ENCODE measurements around the gene PPP1R3A. TPM values are rescaled to one million over a fixed set of nuclear protein-coding genes. Genes with fewer than 3 reads are reported as not detected.
"Not testable (repeated sequence)": the region's sequence is repeated elsewhere in the genome, so short reads cannot be mapped to it uniquely, and the experiment has no call there.

Gene PPP1R3A
- total and polyA plus RNA-seq, 9 donors, result 0.02 to 0.05 TPM; not detected in 7

DNA sequence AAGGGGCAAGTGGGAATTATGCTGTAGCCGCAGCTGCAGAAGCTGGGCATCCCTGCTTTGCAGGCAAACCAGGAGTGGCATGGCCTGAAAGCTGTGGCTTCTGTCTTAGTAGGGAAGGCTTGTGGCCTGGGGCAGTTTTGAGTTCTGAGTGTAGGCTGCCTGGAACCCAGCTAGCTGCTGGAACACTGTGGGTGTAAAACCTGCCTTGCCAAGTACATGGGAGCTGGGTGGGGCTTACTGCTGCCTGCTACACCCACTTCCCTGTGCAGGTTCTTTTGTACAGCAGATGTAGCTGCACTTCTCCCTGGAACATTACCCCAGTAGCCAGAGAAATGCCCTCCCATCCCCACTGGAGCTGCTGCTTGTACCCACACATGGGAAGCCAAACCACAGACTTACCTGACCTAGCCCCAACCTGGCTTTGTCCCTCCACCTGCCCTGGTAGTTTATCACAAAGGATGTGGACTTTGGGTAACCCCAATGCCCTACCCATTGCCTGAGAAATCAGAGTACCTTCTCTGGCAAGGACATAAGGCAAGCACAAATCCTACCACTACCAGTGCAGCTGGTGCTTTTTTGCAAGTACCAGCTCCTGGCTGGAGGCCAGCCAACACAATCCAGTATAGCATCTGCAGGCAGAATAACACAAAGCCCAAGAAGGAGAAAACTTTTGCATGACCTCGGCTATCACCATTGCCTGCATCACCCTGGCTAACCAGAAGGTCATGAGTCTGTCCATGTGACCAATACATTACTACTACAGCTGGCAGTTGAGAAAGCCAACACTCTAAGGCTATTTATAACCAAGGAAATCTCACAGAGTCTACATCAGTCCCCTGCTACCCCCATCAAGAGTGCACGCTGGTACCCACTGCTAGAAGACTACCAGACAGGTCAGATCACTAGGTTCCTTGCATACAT, 26.5 kb upstream of the PPP1R3A start:
- WGBS, 3 donors, result 71 to 84% (median 75%) methylated on average over 3 of the region's 3 CpGs
- DNase-seq, result no peak
- no peaks in the 10 kb centered on the region for H3K36me3 ChIP-seq

DNA sequence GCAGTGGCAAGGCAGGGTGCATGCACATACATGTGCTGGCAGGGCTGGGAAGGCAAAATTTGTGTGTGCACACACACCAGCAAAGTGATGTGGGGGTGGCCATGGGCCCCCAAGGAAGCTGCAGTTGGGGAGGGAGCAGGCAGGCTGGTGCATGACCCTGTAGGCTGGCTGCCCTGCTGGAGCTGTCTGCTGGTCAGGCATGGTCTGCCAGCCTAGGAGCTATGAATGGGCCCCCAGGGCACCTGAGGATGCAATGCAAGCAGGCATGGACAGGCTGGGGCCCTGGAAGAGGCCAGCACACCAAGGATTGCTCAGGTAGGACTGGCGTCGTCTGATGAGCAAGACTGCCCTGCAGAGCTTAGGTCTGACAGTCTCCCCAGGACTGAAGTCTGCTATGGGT, 18.2 kb upstream of the PPP1R3A start:
- peak in 1 of 5 donors; percentile 19 for DNase-seq
- WGBS, 3 donors, result 89 to 100% (median 94%) methylated on average over 2 of the region's 2 CpGs
- H3K36me3 ChIP-seq, result no peaks in the 10 kb centered on the region
- no peak overlapping the region for H3K4me3 ChIP-seq
- intact Hi-C loops (cut with DNase I), result no loop called here
- no peaks in the 10 kb centered on the region for H3K4me1 ChIP-seq (ENCODE audit: insufficient read depth)
- TF ChIP-seq EP300 (IDR thresholded peaks at IDR 0.05) (no peak), POLR2A (IDR thresholded peaks at IDR 0.05) (no peak)
- TF ChIP-seq, protein P1, sequence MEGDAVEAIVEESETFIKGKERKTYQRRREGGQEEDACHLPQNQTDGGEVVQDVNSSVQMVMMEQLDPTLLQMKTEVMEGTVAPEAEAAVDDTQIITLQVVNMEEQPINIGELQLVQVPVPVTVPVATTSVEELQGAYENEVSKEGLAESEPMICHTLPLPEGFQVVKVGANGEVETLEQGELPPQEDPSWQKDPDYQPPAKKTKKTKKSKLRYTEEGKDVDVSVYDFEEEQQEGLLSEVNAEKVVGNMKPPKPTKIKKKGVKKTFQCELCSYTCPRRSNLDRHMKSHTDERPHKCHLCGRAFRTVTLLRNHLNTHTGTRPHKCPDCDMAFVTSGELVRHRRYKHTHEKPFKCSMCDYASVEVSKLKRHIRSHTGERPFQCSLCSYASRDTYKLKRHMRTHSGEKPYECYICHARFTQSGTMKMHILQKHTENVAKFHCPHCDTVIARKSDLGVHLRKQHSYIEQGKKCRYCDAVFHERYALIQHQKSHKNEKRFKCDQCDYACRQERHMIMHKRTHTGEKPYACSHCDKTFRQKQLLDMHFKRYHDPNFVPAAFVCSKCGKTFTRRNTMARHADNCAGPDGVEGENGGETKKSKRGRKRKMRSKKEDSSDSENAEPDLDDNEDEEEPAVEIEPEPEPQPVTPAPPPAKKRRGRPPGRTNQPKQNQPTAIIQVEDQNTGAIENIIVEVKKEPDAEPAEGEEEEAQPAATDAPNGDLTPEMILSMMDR (IDR thresholded peaks at IDR 0.05), result no peak
- H3K27ac ChIP-seq, result no peak overlapping the region
- H3K27me3 ChIP-seq, result no peaks in the 10 kb centered on the region
- no peaks in the 10 kb centered on the region for H3K9me3 ChIP-seq

More for the DNA sequence above, 26.5 kb upstream of the PPP1R3A start:
- Histone ChIP-seq H3K9me3 (no peaks in the 10 kb centered on the region), H3K27ac (no peak overlapping the region), H3K27me3 (no peaks in the 10 kb centered on the region), H3K4me3 (no peak overlapping the region), H3K4me1 (ENCODE audit: insufficient read depth) (no peaks in the 10 kb centered on the region)
- intact Hi-C loops (cut with DNase I), result no loop called here
- TF ChIP-seq, protein P1 (IDR thresholded peaks at IDR 0.05), result no peak
- TF ChIP-seq EP300 (IDR thresholded peaks at IDR 0.05), result no peak
- no peak for TF ChIP-seq POLR2A (IDR thresholded peaks at IDR 0.05)

DNA sequence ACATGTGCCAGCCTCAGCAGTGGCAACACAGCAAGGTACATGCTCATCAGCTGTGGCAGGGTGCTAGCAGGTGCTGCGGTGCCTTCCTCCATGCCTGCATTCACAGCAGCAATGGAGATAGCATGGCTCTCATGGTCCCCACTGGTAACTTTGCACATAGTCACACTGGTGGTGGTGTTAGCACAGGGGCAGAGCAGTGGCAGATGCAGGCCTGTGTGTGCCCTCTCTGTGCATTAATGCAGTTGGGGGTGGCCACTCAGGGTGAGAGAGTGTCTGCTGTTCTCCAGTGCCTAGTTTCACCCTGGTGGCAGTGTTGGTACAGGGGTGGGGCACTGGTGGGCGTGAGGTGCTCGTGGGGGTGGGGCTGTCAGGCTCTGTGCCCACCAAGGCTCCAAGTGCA, 17.7 kb upstream of the PPP1R3A start:
- Histone ChIP-seq H3K4me1 (ENCODE audit: insufficient read depth) (no peaks in the 10 kb centered on the region), H3K36me3 (no peaks in the 10 kb centered on the region), H3K27me3 (no peaks in the 10 kb centered on the region), H3K27ac (no peak overlapping the region), H3K4me3 (no peak overlapping the region), H3K9me3 (no peaks in the 10 kb centered on the region)
- TF ChIP-seq POLR2A (IDR thresholded peaks at IDR 0.05) (no peak), EP300 (IDR thresholded peaks at IDR 0.05) (no peak)
- TF ChIP-seq, protein P1 (IDR thresholded peaks at IDR 0.05), result no peak
- WGBS, 3 donors, result 57 to 72% (median 64%) methylated on average over 3 of the region's 3 CpGs
- DNase-seq, result no peak
- intact Hi-C loops (cut with DNase I), result no loop called here

DNA sequence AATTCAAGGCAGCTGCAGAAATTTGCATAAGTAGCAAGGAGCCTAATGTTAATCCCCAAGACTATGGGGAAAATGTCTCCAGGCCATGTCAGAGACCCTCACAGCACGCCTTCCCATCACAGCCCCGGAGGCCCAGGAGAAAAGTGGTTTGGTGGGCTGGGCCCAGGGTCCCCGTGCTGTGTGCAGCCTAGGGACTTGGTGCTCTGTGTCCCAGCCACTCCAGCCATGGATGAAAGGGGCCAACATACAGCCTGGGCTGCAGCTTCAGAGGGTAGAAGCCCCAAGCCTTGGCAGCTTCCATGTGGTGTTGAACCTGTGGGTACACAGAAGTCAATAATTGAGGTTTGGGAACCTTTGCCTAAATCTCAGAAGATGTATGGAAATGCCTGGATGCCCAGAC, 10.6 kb upstream of the PPP1R3A start:
- H3K4me3 ChIP-seq; intact Hi-C loops (cut with DNase I); DNase-seq; H3K27me3 ChIP-seq; H3K4me1 ChIP-seq (ENCODE audit: insufficient read depth); H3K27ac ChIP-seq; H3K36me3 ChIP-seq; H3K9me3 ChIP-seq: not testable (repeated sequence)
- WGBS, 3 donors, result 75 to 91% (median 88%) methylated on average over 3 of the region's 3 CpGs

DNA sequence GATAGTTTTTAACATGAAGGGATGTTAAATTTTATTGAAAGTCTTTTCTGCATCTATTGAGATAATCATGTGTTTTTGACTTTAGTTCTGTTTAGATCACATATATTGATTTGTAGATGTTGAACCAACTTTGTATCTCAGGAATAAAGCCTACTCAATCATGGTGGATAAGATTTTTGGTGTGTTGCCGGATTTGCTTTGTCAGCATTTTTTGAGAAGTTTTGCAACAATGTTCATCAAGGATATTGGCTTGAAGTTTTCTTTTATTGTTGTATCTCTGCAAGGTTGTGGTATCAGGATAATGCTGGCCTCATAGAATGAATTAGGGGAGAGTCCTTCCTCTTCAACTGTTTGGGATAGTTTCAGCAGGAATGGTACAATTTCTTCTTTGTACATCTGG, 9.3 kb upstream of the PPP1R3A start:
- Histone ChIP-seq H3K36me3 (no peaks in the 10 kb centered on the region), H3K27me3 (no peaks in the 10 kb centered on the region), H3K27ac (no peak overlapping the region), H3K4me1 (ENCODE audit: insufficient read depth) (no peaks in the 10 kb centered on the region), H3K4me3 (no peak overlapping the region), H3K9me3 (no peaks in the 10 kb centered on the region)
- TF ChIP-seq EP300 (IDR thresholded peaks at IDR 0.05) (no peak), POLR2A (IDR thresholded peaks at IDR 0.05) (no peak)
- TF ChIP-seq, protein P1 (IDR thresholded peaks at IDR 0.05), result no peak
- no peak for DNase-seq
- 86 to 90% (median 89%) methylated on average over 1 of the region's 1 CpG for WGBS, 3 donors
- intact Hi-C loops (cut with DNase I), result no loop called here

All from ovary (tissue), 9 donors.